Measurements from ENCODE around the gene ZNF384.
"Not testable (repeated sequence)": the region's sequence is repeated elsewhere in the genome, so short reads cannot be mapped to it uniquely, and the experiment has no call there.

The ZNF384 gene

DNA sequence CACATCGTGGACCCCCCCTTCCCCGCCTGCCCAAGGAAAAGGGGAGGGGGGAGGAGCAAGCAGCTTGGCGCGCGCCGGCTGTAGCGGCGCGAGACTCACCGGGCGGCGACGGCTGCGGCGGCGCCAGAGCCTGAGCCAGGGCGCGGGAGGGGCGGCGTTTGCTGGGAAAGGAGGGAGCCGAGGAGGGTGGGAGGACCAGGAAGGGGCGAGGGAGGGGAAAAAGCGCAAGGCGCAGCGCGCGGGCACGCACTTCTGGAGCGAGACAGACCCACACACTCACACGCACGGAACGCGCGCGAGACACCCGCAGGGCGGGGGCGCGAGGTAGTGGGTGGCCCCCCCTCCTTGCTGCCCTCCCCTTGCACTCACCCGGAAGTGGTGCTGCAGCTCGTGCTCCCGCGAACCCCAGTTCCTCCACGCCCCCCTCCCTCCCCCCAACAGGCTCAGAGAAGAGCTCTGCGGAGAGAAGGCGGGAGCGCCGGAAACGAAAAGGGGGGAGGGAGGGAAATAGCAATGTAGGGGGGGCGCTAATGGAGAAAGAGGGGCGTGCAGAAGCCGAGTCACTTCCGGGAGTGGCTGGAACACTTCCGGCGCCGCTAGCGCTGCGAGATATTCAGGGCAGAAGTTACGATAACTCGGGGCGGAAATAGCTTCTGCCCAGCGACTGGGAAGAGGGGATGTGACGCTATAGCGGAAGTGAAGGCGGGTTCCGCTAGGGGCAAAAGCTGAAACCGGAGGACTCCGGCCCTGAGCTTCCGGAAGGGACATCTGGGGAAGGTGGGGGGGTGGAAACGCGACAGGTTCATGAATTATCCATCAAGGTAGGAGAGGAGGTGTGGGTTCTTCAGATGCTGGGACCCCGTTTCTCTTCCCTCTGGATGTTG, at the start of gene ZNF384:
Gene ZNF384, minus strand, starts transcription at position 377 of the 884 bp plus-strand sequence. CDS start 9,855 bp downstream, outside the sequence.
- peak; percentile 93 for DNase-seq

DNA sequence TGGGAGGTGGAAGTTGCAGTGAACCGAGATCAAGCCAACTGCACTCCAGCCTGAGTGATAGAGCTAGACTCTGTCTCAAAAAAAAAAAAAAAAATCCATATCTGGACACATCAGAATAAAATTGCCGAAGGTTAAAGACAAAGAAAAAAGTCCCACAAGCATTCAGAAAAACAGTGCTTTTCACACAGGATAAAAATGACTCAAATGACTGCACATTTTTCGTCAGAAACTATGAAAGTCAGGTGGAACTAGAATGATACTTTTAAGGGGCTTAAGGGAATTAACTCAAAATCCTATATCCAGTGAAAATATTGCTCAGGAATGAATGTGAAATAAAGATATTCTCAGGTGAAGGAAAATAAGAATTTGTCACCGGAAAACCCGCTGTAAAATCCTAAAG, 47.6 kb upstream of the ZNF384 start:
- DNase-seq: no peak

- peak; percentile 10 for DNase-seq
Measured at GRCh38 chr12:6735448-6736191, 46.4 kb upstream of the ZNF384 start.

- DNase-seq: no peak
Measured at GRCh38 chr12:6734506-6735387, 45.6 kb upstream of the ZNF384 start.

DNA sequence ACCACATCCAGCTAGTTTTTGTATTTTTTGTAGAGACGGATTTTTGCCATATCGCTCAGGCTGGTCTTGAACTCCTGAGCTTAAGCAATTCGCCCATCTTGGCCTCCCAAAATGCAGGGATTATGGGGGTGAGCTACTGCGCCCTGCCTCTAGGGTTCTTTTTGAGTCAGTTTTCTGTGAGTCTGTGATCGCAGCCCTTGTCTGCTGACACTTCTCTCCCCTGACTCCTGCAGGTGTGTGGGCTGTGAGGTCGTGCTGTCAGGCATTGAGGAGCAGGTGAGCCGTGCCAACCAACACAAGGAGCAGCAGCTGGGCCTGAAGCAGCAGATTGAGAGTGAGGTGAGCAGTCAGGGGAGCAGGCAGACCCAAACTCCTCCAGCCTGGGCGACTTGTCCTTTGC, 41.0 kb upstream of the ZNF384 start:
- no peak for DNase-seq

DNA sequence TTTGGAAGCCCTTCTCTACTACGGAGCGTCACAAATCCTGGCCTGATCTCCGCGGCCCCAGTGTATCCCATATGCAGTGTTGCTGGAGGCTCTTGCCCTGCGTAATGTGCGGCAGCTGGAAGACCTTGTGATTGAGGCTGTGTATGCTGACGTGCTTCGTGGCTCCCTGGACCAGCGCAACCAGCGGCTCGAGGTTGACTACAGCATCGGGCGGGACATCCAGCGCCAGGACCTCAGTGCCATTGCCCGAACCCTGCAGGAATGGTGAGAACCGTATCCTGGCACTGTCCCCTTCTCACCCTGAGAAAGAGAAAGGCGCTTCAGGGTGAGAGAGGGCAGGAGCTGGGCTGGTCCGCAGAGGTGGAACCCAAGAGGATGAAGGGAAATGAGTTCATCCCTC, 40.0 kb upstream of the ZNF384 start:
- no peak for DNase-seq

GRCh38 chr12:6725350-6725749, 36.2 kb upstream of the ZNF384 start:
- DNase-seq: no peak

GRCh38 chr12:6724409-6724797, 35.2 kb upstream of the ZNF384 start:
- peak; percentile 2 for DNase-seq

DNA sequence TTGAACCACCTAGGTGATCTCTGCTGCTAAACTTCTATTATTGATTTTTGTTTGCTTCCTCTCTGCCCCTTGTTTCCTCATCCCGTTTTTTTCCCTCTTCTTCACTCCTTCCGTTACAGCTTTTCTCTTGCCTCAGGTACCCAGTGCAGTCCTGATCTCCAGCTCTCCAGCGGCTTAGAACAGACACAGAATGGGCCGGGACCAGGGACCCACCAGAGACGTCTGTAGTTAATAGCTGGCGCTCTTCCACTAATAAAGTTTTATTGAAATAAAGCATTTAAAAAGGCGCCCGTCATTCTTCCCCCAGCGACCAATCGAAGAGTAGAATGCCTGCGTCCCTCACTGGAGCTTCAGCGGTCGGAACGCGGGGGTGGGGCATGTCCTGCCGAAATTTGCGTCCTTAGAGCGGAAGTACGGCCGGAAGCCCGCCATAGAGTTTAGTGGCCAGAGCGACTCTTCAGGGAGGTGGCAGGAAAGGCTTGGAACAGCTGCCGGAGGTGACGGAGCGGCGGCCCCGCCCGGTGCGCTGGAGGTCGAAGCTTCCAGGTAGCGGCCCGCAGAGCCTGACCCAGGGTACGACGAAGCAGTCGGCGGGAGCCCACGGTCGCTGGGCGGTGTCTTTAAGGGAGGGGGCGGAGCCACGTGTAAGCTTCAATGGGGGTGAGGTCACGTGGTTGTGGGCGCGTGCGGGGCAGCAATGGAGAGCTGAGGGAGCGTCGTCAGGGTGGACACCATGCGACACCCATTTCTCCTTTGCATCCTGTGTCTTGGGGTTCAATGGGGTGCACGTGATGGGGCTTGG, 34.6 kb upstream of the ZNF384 start, which contains the start of gene COPS7A:
Gene COPS7A, plus strand, starts transcription at position 440 of the 802 bp plus-strand sequence. CDS start 611 bp downstream, outside the sequence.
- peak; percentile 96 for DNase-seq

- no peak for DNase-seq
Measured at GRCh38 chr12:6722863-6723262, 33.7 kb upstream of the ZNF384 start.

- DNase-seq: no peak
Measured at GRCh38 chr12:6716874-6717437, 27.8 kb upstream of the ZNF384 start.

- DNase-seq: not testable (repeated sequence)
Measured at GRCh38 chr12:6716031-6716873, 27.1 kb upstream of the ZNF384 start.

GRCh38 chr12:6708960-6709394, 19.8 kb upstream of the ZNF384 start:
- no peak for DNase-seq

GRCh38 chr12:6708351-6708750, 19.2 kb upstream of the ZNF384 start:
- not testable (repeated sequence) for DNase-seq

DNA sequence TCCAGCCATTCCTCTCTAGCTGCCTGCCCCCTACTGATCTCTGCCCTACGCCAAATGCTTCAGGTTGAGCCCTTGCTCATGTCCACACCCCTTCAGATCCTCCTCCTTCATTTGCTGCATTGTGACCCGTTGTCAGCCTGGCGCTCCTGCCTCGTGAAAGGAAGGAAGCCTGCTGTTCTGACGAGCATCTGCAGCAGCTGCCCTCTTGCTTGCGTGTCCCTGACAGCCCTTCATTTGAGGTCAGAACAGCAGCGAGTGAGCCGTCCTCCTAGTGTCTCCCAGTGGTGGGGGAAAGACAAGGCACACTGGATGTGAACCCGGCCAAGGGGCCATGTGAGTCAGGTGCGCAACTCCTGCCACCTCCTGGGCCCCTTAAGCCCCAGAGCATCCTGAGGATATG, 14.5 kb upstream of the ZNF384 start:
- DNase-seq: no peak

- DNase-seq: no peak
Measured at GRCh38 chr12:6701078-6701768, 12.0 kb upstream of the ZNF384 start.

- peak; percentile 36 for DNase-seq
Measured at GRCh38 chr12:6700646-6701051, 11.5 kb upstream of the ZNF384 start, which contains the start of gene PIANP. PIANP (minus strand) TSS chr12:6700815; CDS start chr12:6698061, 2,754 bp downstream.

- DNase-seq: no peak
Measured at GRCh38 chr12:6699989-6700645, 10.9 kb upstream of the ZNF384 start.
